ENCODE measurements around the gene ST3GAL6. TPM values are rescaled to one million over a fixed set of nuclear protein-coding genes. Genes with fewer than 3 reads are reported as not detected.
"Not testable (repeated sequence)": the region's sequence is repeated elsewhere in the genome, so short reads cannot be mapped to it uniquely, and the experiment has no call there.

Gene ST3GAL6
- total RNA-seq, 1 donor from 2014 or later = 2.7 TPM

DNA sequence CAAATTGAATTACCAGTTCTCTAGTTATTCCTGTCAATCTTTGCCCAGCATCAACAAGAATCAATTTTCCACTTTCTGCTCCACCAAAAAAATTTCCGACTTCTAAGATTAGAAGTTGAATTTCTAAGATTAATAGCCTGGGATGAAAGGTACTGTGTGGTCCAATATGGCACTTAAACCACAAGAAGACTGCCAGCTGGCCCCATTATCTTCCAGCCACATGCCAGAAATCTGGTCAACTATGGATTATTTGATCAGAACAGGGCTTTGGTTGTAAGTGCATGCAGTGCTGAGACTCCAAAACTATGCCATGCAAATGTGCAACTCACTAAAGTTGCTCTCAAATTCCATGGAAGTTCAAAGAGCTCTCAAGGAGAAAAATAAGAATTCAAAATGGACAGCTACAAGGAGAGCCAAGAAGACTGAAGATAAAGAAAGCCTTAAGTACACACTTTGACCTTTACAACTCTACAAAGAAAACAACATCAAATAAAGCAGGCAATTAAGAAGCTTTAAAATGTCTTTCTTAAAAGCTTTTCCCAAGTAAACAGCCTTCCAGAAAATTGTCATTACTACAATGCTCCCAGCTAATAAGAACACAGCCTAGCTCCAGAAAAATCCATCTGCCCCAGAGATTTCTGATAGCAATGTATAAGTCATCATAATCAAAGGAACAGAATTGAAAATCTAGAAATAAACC lies 64.2 kb downstream of the ST3GAL6 start:
- Histone ChIP-seq H3K9me3 (peaks cover 4 to 19% of the 10 kb centered on the region in 2 donors), H3K4me1 (peaks cover 0 to 9% of the 10 kb centered on the region in 2 donors), H3K36me3 (no peaks in the 10 kb centered on the region), H3K27ac (no peak overlapping the region), H3K27me3 (no peaks in the 10 kb centered on the region), H3K4me3 (no peak overlapping the region)
- intact Hi-C loops (cut with DNase I) = no loop called here
- DNase-seq (ENCODE audit: low spot score in 2 of 2) = no peak
- TF ChIP-seq, protein P1, sequence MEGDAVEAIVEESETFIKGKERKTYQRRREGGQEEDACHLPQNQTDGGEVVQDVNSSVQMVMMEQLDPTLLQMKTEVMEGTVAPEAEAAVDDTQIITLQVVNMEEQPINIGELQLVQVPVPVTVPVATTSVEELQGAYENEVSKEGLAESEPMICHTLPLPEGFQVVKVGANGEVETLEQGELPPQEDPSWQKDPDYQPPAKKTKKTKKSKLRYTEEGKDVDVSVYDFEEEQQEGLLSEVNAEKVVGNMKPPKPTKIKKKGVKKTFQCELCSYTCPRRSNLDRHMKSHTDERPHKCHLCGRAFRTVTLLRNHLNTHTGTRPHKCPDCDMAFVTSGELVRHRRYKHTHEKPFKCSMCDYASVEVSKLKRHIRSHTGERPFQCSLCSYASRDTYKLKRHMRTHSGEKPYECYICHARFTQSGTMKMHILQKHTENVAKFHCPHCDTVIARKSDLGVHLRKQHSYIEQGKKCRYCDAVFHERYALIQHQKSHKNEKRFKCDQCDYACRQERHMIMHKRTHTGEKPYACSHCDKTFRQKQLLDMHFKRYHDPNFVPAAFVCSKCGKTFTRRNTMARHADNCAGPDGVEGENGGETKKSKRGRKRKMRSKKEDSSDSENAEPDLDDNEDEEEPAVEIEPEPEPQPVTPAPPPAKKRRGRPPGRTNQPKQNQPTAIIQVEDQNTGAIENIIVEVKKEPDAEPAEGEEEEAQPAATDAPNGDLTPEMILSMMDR (IDR thresholded peaks at IDR 0.05) = no peak

GRCh38 chr3:98829246-98829832 lies 66.2 kb downstream of the ST3GAL6 start:
- TF ChIP-seq, protein P1 (IDR thresholded peaks at IDR 0.05) = no peak
- Histone ChIP-seq H3K4me1 (peaks cover 0 to 9% of the 10 kb centered on the region in 2 donors), H3K9me3 (peaks cover 4 to 19% of the 10 kb centered on the region in 2 donors), H3K36me3 (no peaks in the 10 kb centered on the region), H3K4me3 (no peak overlapping the region), H3K27me3 (no peaks in the 10 kb centered on the region), H3K27ac (no peak overlapping the region)
- DNase-seq (ENCODE audit: low spot score in 2 of 2) = no peak
- intact Hi-C loops (cut with DNase I) = no loop called here

- peaks cover 4 to 19% of the 10 kb centered on the region in 2 donors for H3K9me3 ChIP-seq
- H3K27me3 ChIP-seq; H3K27ac ChIP-seq; H3K4me3 ChIP-seq; H3K4me1 ChIP-seq; H3K36me3 ChIP-seq; intact Hi-C loops (cut with DNase I); DNase-seq (ENCODE audit: low spot score in 2 of 2): not testable (repeated sequence)
These were observed 67.9 kb downstream of the ST3GAL6 start for GRCh38 chr3:98831060-98831459.

DNA sequence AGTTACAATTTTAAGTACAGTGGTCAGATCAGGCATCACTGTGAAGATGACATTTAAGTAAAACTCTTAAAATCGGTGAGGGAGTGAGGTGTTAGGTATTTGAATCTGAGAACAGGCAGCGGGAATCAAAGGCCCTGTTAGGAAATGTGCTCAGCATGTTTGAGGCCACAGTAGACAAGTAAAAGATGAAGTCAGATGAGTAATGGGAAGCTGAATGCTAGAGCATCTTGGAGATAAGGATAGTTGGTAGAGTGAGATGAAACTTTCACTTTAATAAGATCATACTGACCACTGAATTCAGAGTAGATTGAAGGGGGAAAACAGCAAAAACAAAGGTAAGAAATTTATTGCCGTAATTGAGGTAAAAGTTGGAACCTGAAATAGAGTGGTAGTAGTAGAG lies 76.7 kb downstream of the ST3GAL6 start:
- TF ChIP-seq, protein P1 (IDR thresholded peaks at IDR 0.05) = no peak
- H3K27ac ChIP-seq = no peak overlapping the region
- intact Hi-C loops (cut with DNase I) = no loop called here
- H3K4me1 ChIP-seq = no peaks in the 10 kb centered on the region
- H3K4me3 ChIP-seq = no peak overlapping the region
- no peaks in the 10 kb centered on the region for H3K9me3 ChIP-seq
- no peak for DNase-seq (ENCODE audit: low spot score in 2 of 2)
- H3K27me3 ChIP-seq = no peaks in the 10 kb centered on the region
- no peaks in the 10 kb centered on the region for H3K36me3 ChIP-seq

DNA sequence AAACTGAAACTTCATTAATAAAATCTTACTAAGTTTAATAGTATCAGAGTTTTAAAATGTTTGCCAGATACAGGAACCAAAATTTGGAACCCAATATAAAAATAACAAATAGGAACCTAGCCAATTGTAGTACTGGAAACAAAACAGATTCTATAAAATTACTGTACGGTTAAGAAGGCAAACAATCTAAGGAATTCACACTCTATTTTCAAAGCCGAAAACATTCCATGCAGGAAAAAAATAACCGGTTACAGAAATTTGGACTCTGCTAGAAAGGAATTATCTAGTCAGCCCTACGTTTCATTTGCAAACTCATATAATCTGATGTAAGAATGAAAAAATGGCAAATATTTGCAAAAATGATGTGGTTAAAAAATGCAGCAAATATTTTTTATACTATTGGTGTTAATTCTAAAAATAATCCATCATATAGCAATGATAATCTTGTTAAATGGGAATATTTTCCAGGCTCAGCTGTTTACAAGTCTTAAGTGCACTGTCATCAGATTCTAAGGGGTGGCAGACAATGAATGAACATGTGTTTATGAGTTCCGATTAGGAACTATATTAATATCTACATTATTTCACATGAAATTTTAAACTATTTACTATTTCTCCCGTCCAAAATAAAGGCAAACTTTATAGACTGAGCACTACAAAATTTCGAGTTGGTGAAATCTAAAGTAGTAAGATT lies 80.3 kb downstream of the ST3GAL6 start:
- DNase-seq (ENCODE audit: low spot score in 2 of 2) = no peak
- Histone ChIP-seq H3K27me3 (no peaks in the 10 kb centered on the region), H3K27ac (no peak overlapping the region), H3K4me1 (peaks cover 0 to 4% of the 10 kb centered on the region in 2 donors), H3K4me3 (no peak overlapping the region), H3K9me3 (no peaks in the 10 kb centered on the region), H3K36me3 (peaks cover 1 to 6% of the 10 kb centered on the region in 2 donors)
- TF ChIP-seq, protein P1 (IDR thresholded peaks at IDR 0.05) = no peak
- intact Hi-C loops (cut with DNase I) = no loop called here

Other genes with a start within 250 kb of the ST3GAL6 start
- 171 TPM for gene CLDND1, start 240.4 kb upstream of the ST3GAL6 start, total RNA-seq
- gene GPR15, start 231.4 kb upstream of the ST3GAL6 start, total RNA-seq = not detected
- 34.8 TPM for gene CPOX, start 169.7 kb upstream of the ST3GAL6 start, total RNA-seq
- gene DCBLD2, start 138.4 kb downstream of the ST3GAL6 start, total RNA-seq = 16.3 TPM

Measured in ascending aorta (tissue), 2 donors.